ENCODE data around the gene PPP2R2D.

The PPP2R2D gene

DNA sequence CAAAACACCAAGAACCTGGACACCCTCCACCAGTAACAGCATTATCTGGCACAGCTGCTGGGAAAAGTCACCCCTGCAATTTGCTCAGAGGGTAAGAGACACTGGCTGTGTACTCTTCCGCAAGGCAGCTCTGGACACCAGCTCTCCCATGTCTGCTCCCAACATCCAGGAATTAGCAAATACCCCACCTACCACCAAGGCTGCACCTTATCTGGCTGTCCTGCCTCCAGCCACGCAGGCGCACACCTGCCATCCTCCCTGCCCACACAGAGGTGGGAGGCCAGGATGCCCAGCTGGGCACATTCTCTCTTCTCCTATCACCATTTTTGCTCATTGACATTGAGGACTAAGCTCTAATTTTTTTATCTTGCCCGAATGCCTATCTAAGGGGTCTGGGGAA lies 101.2 kb downstream of the PPP2R2D start:
- no peak for ATAC-seq
- TF ChIP-seq CSDC2 (CRISPR knock-in tag; IDR thresholded peaks at IDR 0.05) (no peak), ZFP30 (CRISPR knock-in tag; IDR thresholded peaks at IDR 0.05) (no peak), BACH2 (CRISPR knock-in tag; IDR thresholded peaks at IDR 0.05; ENCODE audit: borderline replicate concordance) (no peak), GLIS3 (CRISPR knock-in tag; IDR thresholded peaks at IDR 0.05) (no peak), ISL1 (CRISPR knock-in tag; IDR thresholded peaks at IDR 0.05) (no peak), TOX (CRISPR knock-in tag; IDR thresholded peaks at IDR 0.05; ENCODE audit: borderline replicate concordance) (no peak), ESRRG (CRISPR knock-in tag; IDR thresholded peaks at IDR 0.05) (no peak), ARNTL (CRISPR knock-in tag; IDR thresholded peaks at IDR 0.05; ENCODE audit: borderline replicate concordance, low read depth) (no peak)
- TF ChIP-seq, protein P1, sequence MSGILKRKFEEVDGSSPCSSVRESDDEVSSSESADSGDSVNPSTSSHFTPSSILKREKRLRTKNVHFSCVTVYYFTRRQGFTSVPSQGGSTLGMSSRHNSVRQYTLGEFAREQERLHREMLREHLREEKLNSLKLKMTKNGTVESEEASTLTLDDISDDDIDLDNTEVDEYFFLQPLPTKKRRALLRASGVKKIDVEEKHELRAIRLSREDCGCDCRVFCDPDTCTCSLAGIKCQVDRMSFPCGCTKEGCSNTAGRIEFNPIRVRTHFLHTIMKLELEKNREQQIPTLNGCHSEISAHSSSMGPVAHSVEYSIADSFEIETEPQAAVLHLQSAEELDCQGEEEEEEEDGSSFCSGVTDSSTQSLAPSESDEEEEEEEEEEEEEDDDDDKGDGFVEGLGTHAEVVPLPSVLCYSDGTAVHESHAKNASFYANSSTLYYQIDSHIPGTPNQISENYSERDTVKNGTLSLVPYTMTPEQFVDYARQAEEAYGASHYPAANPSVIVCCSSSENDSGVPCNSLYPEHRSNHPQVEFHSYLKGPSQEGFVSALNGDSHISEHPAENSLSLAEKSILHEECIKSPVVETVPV (CRISPR knock-in tag; IDR thresholded peaks at IDR 0.05) = no peak
- TF ChIP-seq, protein P2, sequence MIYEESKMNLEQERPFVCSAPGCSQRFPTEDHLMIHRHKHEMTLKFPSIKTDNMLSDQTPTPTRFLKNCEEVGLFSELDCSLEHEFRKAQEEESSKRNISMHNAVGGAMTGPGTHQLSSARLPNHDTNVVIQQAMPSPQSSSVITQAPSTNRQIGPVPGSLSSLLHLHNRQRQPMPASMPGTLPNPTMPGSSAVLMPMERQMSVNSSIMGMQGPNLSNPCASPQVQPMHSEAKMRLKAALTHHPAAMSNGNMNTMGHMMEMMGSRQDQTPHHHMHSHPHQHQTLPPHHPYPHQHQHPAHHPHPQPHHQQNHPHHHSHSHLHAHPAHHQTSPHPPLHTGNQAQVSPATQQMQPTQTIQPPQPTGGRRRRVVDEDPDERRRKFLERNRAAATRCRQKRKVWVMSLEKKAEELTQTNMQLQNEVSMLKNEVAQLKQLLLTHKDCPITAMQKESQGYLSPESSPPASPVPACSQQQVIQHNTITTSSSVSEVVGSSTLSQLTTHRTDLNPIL (CRISPR knock-in tag; IDR thresholded peaks at IDR 0.05; ENCODE audit: low read depth) = no peak

DNA sequence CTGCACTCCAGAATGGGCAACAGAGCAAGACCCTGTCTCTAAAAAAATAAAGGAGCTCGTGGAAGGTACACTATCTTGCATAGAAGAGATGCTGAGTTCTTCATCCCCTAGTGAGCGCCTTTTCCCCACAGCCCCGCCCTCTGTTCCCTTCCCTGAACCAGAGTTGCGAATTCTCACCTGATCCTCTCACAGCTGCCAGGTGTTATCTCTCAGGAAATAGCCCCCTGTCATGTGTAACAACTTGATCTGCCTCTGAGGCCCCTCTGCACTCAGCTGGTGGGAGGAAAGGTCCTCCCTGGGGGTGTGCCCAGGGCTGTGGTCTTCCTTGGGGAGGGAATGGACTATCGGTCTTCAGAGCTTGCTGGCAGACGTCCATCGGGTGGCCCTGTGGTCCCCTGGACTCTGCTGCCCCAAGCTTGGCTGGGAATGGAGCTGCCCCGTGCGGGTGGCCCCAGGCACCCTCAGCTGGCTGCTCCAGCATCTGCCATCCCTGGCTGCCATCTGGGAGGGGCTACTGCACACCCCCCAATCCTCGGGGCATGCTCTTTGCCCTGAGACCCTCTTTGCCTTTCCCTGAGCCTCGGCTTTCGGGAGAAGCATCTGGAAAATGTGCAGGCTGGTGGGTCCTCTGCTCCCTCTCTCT lies 102.6 kb downstream of the PPP2R2D start:
- no peak for TF ChIP-seq ESRRG (CRISPR knock-in tag; IDR thresholded peaks at IDR 0.05)
- TF ChIP-seq ZNF70 (CRISPR knock-in tag; IDR thresholded peaks at IDR 0.05) = no peak
- TF ChIP-seq, protein P2 (CRISPR knock-in tag; IDR thresholded peaks at IDR 0.05; ENCODE audit: low read depth) = no peak
- TF ChIP-seq ISL1 (CRISPR knock-in tag; IDR thresholded peaks at IDR 0.05) = no peak
- TF ChIP-seq RARB (CRISPR knock-in tag; IDR thresholded peaks at IDR 0.05) = no peak
- ATAC-seq = no peak

DNA sequence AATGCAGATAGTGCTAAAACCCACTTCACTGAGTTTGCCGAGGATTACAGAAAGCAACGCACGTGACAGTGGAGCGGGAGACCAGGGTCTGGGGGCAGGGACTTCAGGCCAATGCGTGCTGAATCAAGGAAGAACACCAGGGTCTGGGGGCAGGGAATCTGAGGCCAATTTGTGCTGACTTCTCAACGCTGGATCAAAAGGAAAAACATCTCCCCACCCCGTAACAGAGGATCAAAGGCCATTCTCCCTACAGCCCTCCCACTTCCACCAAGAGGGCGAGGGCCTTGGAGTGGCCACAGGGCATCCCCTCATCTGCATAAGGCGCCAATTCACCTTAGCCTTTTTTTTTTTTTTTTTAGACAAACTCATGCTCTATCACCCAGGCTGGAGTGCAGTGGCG lies 103.2 kb downstream of the PPP2R2D start:
- no peak for ATAC-seq
- TF ChIP-seq ZNF8 (CRISPR knock-in tag; IDR thresholded peaks at IDR 0.05) (no peak), ZC3H10 (CRISPR knock-in tag; IDR thresholded peaks at IDR 0.05) (no peak), ZFP3 (CRISPR knock-in tag; IDR thresholded peaks at IDR 0.05) (no peak), TCF4 (CRISPR knock-in tag; IDR thresholded peaks at IDR 0.05; ENCODE audit: borderline replicate concordance) (no peak), CSDC2 (CRISPR knock-in tag; IDR thresholded peaks at IDR 0.05) (no peak), BACH2 (CRISPR knock-in tag; IDR thresholded peaks at IDR 0.05; ENCODE audit: borderline replicate concordance) (no peak), ARNTL (CRISPR knock-in tag; IDR thresholded peaks at IDR 0.05; ENCODE audit: borderline replicate concordance, low read depth) (no peak)
- TF ChIP-seq, protein P3, sequence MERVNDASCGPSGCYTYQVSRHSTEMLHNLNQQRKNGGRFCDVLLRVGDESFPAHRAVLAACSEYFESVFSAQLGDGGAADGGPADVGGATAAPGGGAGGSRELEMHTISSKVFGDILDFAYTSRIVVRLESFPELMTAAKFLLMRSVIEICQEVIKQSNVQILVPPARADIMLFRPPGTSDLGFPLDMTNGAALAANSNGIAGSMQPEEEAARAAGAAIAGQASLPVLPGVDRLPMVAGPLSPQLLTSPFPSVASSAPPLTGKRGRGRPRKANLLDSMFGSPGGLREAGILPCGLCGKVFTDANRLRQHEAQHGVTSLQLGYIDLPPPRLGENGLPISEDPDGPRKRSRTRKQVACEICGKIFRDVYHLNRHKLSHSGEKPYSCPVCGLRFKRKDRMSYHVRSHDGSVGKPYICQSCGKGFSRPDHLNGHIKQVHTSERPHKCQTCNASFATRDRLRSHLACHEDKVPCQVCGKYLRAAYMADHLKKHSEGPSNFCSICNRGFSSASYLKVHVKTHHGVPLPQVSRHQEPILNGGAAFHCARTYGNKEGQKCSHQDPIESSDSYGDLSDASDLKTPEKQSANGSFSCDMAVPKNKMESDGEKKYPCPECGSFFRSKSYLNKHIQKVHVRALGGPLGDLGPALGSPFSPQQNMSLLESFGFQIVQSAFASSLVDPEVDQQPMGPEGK (CRISPR knock-in tag; IDR thresholded peaks at IDR 0.05; ENCODE audit: borderline replicate concordance) = no peak
- TF ChIP-seq, protein P4, sequence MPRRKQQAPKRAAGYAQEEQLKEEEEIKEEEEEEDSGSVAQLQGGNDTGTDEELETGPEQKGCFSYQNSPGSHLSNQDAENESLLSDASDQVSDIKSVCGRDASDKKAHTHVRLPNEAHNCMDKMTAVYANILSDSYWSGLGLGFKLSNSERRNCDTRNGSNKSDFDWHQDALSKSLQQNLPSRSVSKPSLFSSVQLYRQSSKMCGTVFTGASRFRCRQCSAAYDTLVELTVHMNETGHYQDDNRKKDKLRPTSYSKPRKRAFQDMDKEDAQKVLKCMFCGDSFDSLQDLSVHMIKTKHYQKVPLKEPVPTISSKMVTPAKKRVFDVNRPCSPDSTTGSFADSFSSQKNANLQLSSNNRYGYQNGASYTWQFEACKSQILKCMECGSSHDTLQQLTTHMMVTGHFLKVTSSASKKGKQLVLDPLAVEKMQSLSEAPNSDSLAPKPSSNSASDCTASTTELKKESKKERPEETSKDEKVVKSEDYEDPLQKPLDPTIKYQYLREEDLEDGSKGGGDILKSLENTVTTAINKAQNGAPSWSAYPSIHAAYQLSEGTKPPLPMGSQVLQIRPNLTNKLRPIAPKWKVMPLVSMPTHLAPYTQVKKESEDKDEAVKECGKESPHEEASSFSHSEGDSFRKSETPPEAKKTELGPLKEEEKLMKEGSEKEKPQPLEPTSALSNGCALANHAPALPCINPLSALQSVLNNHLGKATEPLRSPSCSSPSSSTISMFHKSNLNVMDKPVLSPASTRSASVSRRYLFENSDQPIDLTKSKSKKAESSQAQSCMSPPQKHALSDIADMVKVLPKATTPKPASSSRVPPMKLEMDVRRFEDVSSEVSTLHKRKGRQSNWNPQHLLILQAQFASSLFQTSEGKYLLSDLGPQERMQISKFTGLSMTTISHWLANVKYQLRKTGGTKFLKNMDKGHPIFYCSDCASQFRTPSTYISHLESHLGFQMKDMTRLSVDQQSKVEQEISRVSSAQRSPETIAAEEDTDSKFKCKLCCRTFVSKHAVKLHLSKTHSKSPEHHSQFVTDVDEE (CRISPR knock-in tag; IDR thresholded peaks at IDR 0.05) = no peak
- TF ChIP-seq, protein P5, sequence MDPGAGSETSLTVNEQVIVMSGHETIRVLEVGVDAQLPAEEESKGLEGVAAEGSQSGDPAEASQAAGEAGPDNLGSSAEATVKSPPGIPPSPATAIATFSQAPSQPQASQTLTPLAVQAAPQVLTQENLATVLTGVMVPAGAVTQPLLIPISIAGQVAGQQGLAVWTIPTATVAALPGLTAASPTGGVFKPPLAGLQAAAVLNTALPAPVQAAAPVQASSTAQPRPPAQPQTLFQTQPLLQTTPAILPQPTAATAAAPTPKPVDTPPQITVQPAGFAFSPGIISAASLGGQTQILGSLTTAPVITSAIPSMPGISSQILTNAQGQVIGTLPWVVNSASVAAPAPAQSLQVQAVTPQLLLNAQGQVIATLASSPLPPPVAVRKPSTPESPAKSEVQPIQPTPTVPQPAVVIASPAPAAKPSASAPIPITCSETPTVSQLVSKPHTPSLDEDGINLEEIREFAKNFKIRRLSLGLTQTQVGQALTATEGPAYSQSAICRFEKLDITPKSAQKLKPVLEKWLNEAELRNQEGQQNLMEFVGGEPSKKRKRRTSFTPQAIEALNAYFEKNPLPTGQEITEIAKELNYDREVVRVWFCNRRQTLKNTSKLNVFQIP (CRISPR knock-in tag; IDR thresholded peaks at IDR 0.05; ENCODE audit: borderline replicate concordance, low read depth) = no peak

Data from SK-N-SH treated with all-trans-retinoic acid at 6 μM for 48 hours (cell line).